Muscle layer of colon (tissue), 2 donors: ENCODE results near the gene AKNAD1.
A peak's percentile ranks its signal among the peaks of the same experiment; 100 is the strongest.

Source experiments
- H3K27ac ChIP-seq: one replicate; pipeline ENCODE4 v1.7.0; 2013; ENCODE audit warnings: low read depth, mild to moderate bottlenecking, low read length, moderate library complexity
- H3K27me3 ChIP-seq, 2 donors: one replicate each; pipeline ENCODE4 v1.7.0; 2013; ENCODE audit warnings: low read length in 2 of 2, mild to moderate bottlenecking in 2 of 2; ENCODE audit not compliant: insufficient read depth in 2 of 2, control insufficient read depth in 1 of 2
- H3K36me3 ChIP-seq: one replicate; pipeline ENCODE4 v1.7.0; 2013; ENCODE audit warnings: mild to moderate bottlenecking, low read length; ENCODE audit not compliant: insufficient read depth
- H3K4me1 ChIP-seq: one replicate; pipeline ENCODE4 v1.7.0; 2013; ENCODE audit warnings: mild to moderate bottlenecking, low read length; ENCODE audit not compliant: insufficient read depth
- H3K4me3 ChIP-seq, 2 donors: one replicate each; pipeline ENCODE4 v1.7.0; 2013; ENCODE audit warnings: low read length in 2 of 2, low read depth in 1 of 2, mild to moderate bottlenecking in 1 of 2, moderate library complexity in 1 of 2
- H3K9ac ChIP-seq: one replicate; pipeline ENCODE4 v1.7.0; 2013; ENCODE audit warnings: low read length
- H3K9me3 ChIP-seq: one replicate; pipeline ENCODE4 v1.7.0; 2013; ENCODE audit warnings: mild to moderate bottlenecking, low read length
- donor health status: abdominal sarcoma.
- donor health status: Adenocarcinoma of cecum.

AKNAD1 gene

DNA sequence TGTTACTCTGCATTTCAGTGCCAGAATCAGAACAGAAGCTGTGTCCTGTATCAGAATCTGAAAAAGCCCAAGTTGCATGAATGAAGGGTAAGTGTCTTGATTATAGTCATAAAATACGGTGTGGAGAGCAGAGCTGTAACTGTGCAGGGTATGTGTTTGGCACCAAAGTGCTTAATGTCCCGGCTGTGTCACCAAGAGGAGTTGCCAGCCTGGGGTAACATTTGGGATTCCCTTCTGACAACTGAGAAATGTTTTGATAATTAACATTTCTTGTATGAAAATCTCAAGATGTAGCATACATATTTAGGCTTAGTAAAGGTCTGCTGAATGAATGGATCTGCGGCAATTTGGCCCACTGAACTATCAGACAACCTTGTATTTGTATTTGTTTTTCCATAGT lies 33.3 kb downstream of the AKNAD1 start:
- no peaks in the 10 kb centered on the region for H3K9me3 ChIP-seq
- no peak overlapping the region for H3K9ac ChIP-seq
- H3K27ac ChIP-seq: no peak overlapping the region
- H3K36me3 ChIP-seq: no peaks in the 10 kb centered on the region
- H3K4me1 ChIP-seq: peaks cover 9% of the 10 kb centered on the region
- no peaks in the 10 kb centered on the region for H3K27me3 ChIP-seq
- H3K4me3 ChIP-seq: no peak overlapping the region

DNA sequence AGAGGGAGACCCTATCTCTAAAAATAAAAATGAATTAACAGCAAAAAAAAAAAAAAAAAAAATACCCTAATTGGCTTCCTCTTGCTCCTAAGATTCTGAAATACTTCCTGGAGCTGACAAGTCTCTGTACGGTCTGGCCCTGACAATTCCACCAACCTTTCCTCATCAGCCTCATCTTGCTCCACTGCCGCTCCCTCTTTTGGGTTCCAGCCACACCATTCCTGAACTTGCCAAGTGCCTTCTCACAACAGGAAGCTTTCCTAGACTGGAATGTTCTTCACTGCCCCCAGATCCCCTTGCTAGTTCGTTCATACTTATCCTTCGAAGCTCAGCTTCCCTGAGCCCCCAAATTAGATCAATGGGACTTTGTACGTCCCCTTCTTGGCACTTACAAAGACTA lies 37.0 kb downstream of the AKNAD1 start:
- Histone ChIP-seq H3K4me3 (no peak overlapping the region), H3K27ac (no peak overlapping the region), H3K4me1 (peaks cover 32% of the 10 kb centered on the region), H3K9me3 (no peaks in the 10 kb centered on the region), H3K9ac (no peak overlapping the region), H3K36me3 (no peaks in the 10 kb centered on the region), H3K27me3 (no peaks in the 10 kb centered on the region)

DNA sequence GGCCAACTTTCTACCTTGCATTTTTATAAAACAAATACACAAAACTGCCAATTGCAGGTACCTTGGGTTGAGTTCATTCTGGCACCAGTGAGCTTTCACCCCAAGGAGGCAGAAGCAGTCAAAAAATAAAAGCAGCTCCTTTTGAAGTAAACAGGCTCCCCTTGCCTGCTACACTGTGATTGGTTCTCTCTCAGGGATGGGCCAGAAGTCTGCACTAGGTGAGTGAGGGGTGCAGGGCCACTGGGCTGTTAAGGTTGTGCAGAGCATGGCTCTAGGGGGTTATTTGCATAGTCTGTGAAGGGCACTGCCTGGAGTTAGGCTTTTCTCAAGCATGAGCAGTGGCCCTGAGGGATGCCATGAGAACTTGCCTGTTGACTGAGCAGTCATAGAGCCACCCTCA lies 39.1 kb downstream of the AKNAD1 start:
- Histone ChIP-seq H3K27me3 (no peaks in the 10 kb centered on the region), H3K9ac (no peak overlapping the region), H3K9me3 (no peaks in the 10 kb centered on the region), H3K4me1 (peaks cover 44% of the 10 kb centered on the region), H3K4me3 (no peak overlapping the region), H3K36me3 (no peaks in the 10 kb centered on the region), H3K27ac (no peak overlapping the region)

DNA sequence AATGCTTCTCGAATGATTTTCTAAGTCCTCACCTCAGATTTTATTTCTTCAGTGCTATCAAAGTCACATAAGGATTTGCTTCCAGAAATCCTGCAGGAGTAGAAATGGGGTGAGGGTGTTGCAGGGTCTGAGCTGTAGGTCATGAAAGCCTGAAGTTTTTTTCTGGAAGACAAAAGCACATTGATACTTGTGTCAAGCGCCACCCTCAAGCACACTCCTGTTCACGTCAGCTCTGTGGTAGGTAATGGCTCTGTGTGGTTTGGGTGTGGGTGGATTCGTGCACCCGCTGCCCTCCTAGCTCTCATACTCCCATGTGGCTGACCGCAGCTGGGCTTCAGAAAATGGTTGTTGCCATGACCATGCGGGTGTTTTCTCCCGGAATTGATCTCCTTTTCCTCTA lies 39.9 kb downstream of the AKNAD1 start:
- Histone ChIP-seq H3K27ac (peak overlapping the region; percentile 48), H3K4me3 (peak overlapping the region in 1 of 2 donors; percentile 50), H3K27me3 (no peaks in the 10 kb centered on the region), H3K36me3 (no peaks in the 10 kb centered on the region), H3K9me3 (no peaks in the 10 kb centered on the region), H3K4me1 (peaks cover 44% of the 10 kb centered on the region), H3K9ac (peak overlapping the region; percentile 67)

DNA sequence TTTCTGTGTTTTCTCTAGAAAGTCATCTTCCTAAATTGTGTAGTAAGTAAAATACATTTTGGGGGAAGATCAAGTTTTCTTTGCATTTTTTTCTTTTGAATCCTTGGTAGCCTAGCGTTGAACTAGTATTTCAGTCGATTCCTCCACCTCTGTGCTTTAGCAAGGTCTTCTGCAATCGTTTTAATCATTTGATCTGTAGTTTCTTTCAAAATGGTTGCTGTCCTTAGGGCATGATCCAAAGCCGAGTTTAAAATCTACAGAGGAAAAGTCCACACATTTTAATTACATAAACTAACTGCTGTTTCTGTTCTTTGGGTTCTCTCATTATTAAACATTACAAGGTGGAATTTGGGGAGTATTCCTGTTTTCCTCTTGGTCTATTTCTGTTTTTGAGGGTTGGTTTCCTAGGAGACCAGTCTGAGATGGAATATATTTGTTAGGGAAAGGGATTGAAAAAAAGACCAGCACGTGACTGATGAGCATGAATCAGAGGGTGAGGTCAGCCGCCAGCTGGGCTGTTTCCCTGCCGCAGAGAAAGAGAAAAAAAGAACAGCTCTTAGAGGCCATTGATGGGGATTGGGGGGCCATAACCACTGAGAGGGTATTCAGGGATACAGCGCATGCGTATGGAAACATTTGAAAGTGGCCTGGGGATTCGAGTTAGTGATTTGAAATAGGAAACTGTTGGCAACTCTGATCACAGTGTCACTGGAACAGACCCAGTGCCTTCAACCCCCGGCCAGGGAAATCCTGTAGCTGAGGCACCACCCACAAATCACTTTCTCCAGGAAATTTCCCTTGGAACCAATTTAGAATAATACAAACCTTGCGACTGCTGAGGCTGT lies 40.6 kb downstream of the AKNAD1 start:
- Histone ChIP-seq H3K9ac (peak overlapping the region; percentile 67), H3K9me3 (no peaks in the 10 kb centered on the region), H3K4me1 (peaks cover 44% of the 10 kb centered on the region), H3K36me3 (peaks cover 5% of the 10 kb centered on the region), H3K4me3 (peak overlapping the region in 1 of 2 donors; percentile 50), H3K27me3 (no peaks in the 10 kb centered on the region), H3K27ac (peak overlapping the region; percentile 48)

DNA sequence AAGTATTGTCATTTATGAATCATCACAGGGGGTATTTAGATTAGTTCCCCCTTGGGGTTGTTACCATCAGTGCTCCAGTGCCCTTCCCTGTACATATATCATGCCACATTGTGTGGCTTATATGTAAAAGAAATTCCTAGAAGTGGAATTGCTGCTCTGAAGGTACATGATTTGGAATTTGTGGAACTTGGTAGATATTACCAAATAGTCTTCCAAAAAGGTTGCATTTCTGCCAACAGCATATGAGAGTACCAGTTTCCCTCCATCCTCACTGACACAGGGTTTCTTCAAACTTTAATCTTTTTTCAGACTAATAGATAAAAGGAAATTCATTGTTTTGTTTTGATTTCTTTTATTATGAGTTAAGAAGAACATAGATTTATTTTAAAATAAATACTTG lies 41.3 kb downstream of the AKNAD1 start:
- Histone ChIP-seq H3K27ac (peak overlapping the region; percentile 48), H3K36me3 (peaks cover 5% of the 10 kb centered on the region), H3K4me1 (peaks cover 44% of the 10 kb centered on the region), H3K4me3 (no peak overlapping the region), H3K27me3 (no peaks in the 10 kb centered on the region), H3K9me3 (no peaks in the 10 kb centered on the region), H3K9ac (no peak overlapping the region)

DNA sequence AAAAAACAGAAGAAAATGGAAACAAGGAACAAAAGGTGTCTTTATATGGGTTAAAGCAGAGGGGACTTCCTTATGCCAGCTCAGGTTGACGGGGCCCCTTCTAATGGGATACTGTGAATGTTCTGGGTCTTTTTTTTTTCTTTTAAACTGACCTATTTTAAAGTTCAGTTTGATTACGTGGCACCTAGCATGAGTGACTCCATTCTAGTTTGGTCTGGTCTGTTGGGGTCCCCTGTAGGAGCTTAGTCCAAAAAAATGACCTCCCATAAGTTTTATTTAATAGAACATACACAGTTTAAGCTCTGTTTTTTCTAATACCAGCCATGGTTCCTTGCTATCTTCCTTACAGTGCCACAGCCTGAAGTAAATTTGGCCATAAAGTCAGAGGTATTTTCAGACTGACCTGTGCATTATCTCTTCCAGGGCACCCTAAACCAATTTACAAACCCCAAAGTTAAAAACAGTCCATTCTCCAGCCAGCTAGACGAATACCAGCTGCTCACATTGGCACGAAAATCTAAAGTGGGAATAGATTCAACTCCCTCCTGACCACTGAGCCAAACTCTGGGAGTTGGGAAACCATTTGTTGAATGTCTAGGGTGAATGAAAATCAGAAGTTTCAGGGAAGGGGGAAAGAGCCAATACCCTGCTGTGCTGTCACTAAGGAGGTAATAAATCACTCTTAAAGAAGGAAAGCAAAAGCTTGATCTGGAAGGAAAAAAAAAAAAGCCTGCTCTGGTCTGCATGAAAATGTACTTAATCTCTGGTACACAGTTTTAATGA lies 42.4 kb downstream of the AKNAD1 start:
- no peaks in the 10 kb centered on the region for H3K27me3 ChIP-seq
- peaks cover 5% of the 10 kb centered on the region for H3K36me3 ChIP-seq
- peak overlapping the region; percentile 2 for H3K9ac ChIP-seq
- H3K4me1 ChIP-seq: peaks cover 44% of the 10 kb centered on the region
- no peaks in the 10 kb centered on the region for H3K9me3 ChIP-seq
- H3K4me3 ChIP-seq: no peak overlapping the region
- H3K27ac ChIP-seq: peak overlapping the region; percentile 46

DNA sequence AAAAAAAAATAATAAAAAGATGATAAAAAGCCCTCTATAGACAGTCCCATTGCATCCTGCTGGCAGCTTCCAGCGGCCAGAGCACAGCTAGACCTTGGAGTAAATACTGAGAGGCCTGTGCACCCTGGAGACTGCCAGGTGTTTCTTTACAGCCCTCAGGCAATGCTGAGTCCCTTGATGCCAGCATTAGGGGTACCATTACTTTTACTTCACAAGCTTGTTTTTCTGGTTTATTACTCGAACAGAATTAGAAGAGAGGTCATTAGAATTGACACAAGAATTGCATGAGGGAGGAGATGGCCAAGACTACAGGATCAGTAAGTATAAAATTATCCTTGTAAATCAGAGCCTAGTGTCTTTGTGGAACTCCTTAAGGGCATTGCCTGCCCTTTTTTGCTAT lies 43.6 kb downstream of the AKNAD1 start:
- H3K36me3 ChIP-seq: peaks cover 13% of the 10 kb centered on the region
- H3K27me3 ChIP-seq: no peaks in the 10 kb centered on the region
- H3K4me3 ChIP-seq: no peak overlapping the region
- peaks cover 42% of the 10 kb centered on the region for H3K4me1 ChIP-seq
- no peaks in the 10 kb centered on the region for H3K9me3 ChIP-seq
- H3K27ac ChIP-seq: peak overlapping the region; percentile 46
- no peak overlapping the region for H3K9ac ChIP-seq

DNA sequence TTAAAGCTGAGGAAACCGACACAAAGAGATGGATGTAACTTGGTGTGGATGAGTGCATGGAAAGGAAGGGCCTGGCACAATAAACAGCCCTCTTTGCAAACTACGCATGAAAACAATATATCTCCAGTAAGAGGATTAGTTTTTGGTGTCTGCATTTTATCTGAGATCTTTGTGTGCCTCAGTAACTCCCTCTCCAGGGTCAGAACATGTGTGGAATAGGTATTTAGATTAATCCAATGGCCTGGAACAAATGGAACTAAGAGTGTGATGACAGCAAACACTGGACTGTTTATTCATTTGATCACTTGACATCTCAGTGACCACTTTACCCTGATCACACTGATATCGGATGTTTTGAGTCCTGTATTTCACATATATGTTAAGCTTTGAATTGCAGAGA lies 45.3 kb downstream of the AKNAD1 start:
- H3K4me1 ChIP-seq: peaks cover 29% of the 10 kb centered on the region
- no peaks in the 10 kb centered on the region for H3K27me3 ChIP-seq
- no peak overlapping the region for H3K27ac ChIP-seq
- peaks cover 22% of the 10 kb centered on the region for H3K36me3 ChIP-seq
- H3K9me3 ChIP-seq: no peaks in the 10 kb centered on the region
- H3K9ac ChIP-seq: no peak overlapping the region
- no peak overlapping the region for H3K4me3 ChIP-seq

DNA sequence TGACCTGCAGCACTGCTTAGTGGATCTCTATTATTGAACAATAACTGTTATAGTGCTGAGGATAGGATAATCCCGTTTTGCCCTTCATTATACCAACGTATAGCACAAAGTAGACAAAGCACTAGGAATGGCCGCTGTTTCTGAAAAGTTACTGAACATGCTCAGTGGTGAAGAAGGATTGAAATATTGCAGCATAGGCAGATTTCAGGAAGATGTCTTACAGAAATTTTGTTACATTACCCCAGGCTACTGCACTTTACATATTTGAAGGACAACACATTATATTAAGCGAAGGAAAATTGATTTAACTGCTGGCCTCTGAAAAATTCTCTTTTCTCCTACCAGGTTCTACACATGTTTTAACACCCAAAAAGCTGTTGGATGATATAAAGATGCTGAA lies 48.5 kb downstream of the AKNAD1 start:
- peaks cover 28% of the 10 kb centered on the region for H3K36me3 ChIP-seq
- H3K27ac ChIP-seq: no peak overlapping the region
- no peaks in the 10 kb centered on the region for H3K27me3 ChIP-seq
- H3K4me3 ChIP-seq: no peak overlapping the region
- H3K9ac ChIP-seq: no peak overlapping the region
- no peaks in the 10 kb centered on the region for H3K9me3 ChIP-seq
- no peaks in the 10 kb centered on the region for H3K4me1 ChIP-seq

DNA sequence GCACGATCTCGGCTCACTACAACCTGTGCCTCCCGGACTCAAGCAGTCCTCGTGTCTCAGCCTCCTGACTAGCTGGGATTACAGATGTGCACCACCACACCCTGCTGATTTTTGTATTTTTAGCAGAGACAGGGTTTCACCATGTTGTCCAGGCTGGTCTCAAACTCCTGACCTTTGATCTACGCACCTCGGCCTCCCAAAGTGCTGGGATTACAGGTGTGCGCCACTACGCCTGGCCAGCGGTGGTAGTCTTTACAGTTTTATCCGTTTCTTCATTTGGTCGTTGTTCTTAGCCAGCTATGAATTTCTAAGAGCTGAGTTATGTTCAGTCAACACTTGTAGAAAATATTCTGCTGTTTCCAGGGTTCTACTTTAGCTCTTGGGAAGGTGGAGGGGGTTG lies 53.3 kb downstream of the AKNAD1 start:
- H3K27ac ChIP-seq: no peak overlapping the region
- no peaks in the 10 kb centered on the region for H3K9me3 ChIP-seq
- no peak overlapping the region for H3K4me3 ChIP-seq
- H3K4me1 ChIP-seq: no peaks in the 10 kb centered on the region
- H3K9ac ChIP-seq: no peak overlapping the region
- H3K36me3 ChIP-seq: peaks cover 36% of the 10 kb centered on the region
- no peaks in the 10 kb centered on the region for H3K27me3 ChIP-seq
